Stimulated activated CD4-positive, alpha-beta T cell treated with anti-CD3 and anti-CD28 coated beads, TNF-alpha, amount 100 ng/mL, for 1 hour (primary cell): Measurements from ENCODE around the gene DCTN2.
"Not testable (repeated sequence)": the region's sequence is repeated elsewhere in the genome, so short reads cannot be mapped to it uniquely, and the experiment has no call there.

Experiments
- DNase-seq, 3 donors: peaks; one replicate each; pipeline ENCODE4 v3.0.0-alpha.2; 2020; ENCODE audit warnings: low read depth in 3 of 3, low spot score in 1 of 3

DCTN2 gene

DNA sequence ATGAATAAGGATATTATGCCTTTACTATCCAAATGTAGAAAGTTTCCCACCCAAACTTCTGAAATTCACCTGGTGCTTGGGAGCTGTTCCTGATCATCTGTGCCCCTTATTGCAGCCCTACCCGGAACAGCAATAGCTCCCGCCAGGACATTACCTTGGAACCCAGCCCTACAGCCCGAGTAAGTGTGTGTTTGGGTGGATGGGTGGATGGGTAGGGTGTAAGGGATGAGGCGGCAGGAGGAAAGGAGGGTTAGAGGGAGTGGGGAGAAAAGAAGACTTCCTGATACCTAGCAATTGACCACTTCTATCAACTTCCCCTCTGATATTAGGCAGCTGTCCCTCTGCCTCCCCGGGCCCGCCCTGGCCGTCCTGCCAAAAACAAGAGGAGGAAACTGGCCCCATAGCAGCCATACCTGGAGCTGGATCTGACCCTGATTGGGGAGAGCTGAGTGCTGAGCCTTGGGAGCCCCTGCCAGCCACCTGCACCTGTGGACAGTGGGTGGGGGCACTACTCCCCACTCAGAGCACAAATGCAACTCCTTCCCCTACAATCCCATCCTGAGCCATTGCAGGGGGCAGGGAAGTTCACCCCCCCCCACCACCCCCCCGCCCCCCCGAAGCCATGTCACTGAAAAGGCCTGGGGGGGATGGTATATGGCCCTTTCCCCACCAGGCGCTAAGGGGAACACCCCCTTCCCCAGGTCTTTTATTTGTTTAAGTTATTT lies 18.0 kb downstream of the DCTN2 start:
- DNase-seq, result no peak

DNA sequence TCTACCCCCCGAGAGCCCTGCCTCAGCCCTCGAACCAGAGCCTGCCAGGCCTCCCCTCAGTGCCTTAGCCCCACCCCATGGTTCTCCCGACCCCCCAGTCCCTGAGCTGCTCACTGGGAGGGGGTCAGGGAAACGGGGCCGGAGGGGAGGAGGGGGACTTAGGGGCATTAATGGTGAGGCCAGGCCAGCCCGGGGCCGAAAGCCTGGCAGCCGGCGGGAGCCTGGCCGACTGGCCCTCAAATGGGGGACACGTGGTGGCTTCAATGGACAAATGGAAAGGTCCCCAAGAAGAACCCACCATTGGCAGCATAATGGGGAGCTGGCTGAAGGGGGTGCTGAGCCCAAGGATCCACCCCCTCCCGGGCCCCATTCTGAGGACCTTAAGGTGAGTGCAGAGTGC lies 18.8 kb downstream of the DCTN2 start:
- DNase-seq, result no peak

DNA sequence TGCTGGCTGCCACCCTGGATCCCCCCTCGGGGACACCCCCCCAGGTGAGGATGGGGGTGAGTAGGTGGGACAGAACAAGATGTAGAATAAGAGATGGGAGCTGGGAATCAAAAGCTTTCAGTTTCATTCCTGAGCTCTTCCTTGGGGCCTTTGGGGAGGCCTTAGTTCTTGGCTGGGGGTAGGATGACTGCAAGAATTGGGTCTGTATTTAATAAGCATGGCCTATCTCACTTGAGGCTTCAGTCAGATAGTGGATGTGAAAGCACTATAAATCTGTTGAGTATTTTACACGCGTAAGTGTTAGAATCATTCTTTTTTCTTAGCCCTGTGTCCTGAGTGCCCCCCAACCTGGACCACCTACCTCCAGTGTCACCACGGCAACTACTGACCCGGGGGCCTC lies 19.8 kb downstream of the DCTN2 start:
- no peak for DNase-seq

DNA sequence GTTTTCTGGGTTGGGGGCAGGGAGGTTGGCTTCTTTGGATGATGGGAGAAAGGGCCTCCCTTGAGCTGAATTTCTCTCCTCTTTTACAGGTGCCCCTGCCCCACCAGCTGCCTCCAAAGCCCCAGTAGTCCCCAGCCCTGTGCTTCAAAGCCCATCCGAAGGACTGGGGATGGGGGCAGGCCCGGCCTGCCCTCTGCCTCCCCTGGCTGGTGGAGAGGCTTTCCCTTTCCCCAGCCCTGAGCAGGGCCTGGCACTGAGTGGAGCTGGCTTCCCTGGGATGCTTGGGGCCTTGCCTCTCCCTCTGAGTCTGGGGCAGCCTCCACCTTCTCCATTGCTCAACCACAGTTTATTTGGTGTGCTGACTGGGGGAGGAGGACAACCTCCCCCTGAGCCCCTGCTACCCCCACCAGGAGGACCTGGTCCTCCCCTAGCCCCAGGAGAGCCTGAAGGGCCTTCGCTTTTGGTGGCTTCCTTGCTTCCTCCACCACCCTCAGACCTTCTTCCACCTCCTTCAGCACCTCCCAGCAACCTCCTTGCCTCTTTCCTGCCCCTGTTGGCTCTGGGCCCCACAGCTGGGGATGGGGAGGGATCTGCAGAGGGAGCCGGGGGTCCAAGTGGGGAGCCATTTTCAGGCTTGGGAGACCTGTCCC lies 20.4 kb downstream of the DCTN2 start:
- DNase-seq, result no peak

DNA sequence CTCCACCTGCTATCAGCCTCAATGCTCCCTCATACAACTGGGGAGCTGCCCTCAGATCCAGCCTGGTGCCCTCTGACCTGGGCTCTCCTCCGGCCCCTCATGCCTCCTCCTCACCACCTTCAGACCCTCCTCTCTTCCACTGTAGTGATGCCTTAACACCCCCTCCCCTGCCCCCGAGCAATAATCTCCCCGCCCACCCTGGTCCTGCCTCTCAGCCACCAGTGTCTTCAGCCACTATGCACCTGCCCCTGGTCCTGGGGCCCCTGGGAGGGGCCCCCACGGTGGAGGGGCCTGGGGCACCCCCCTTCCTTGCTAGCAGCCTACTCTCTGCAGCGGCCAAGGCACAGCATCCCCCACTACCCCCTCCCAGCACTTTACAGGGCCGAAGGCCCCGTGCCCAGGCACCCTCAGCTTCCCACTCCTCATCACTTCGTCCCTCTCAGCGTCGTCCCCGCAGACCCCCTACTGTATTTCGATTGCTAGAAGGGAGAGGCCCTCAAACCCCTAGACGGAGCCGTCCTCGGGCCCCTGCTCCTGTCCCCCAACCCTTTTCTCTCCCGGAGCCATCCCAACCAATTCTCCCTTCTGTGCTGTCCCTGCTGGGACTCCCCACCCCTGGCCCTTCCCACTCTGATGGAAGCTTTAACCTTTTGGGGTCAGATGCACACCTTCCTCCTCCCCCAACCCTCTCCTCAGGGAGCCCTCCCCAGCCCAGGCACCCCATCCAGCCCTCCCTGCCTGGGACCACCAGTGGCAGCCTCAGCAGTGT lies 21.2 kb downstream of the DCTN2 start:
- no peak for DNase-seq

DNA sequence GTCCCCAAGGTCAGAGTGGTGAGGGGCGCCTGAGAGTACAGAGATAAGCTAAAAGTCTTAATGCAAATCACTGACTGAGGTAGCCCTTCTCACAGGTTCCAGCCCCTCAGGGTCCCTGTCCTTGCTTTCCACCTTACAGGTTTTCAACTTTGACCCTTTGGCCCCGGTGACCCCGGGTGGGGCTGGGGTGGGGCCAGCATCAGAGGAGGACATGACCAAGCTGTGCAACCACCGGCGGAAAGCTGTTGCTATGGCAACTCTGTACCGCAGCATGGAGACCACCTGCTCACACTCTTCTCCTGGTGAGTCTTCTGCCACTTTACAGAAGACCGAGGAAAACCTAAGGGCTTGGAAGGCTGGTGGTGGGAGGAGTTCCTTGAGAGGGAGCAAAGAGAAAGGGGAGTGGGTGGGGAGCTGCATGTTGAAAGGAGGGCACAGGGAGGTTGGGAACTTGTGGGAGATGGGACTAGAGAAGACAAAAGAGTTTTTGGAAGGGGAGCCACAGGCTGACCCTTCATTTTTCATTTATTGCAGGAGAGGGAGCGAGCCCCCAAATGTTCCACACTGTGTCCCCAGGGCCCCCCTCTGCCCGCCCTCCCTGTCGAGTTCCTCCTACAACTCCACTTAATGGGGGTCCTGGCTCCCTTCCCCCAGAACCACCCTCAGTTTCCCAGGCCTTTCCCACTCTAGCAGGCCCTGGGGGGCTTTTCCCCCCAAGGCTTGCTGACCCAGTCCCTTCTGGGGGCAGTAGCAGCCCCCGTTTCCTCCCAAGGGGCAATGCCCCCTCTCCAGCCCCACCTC lies 22.0 kb downstream of the DCTN2 start:
- DNase-seq, result no peak

DNA sequence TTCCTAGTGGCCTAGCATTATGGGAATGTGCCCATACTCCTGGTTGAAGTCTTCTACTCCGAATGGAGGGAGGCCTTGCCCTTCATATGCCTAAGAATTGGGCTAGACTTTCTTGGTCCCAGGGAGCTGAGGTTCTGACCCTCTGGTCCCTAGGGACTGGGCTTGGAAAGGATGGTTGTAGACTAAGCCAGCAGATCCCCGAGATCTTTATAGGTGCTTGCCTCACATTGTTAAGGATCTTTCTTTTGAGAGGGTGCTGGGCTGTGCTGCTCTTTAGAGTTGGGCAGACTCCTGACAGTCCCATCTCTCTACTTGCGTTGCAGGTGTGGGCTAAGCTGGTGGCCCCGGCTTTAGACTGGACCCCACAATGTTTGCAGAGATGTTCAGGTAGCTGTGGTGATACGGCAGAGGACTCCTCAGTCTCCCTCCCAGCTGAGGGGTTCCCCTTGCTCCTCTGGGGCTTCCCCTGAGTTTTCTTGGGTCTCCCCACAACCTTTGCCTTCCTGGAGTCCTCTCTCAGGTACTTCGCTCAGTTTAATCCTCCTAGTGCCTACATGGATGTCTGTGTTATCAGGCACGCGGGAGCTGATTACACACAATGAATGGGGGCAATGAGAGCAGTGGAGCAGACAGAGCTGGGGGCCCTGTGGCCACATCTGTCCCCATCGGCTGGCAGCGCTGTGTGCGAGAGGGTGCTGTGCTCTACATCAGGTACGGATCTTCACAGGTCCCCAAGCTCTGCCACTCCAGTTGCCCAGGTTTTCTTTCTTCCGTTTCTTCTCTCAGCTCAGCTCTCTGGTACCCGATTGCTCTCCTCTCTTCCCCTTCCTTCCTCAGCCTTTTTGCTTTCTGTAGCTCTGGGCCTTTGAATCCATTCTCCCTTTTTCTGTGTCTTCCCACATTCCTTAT lies 23.0 kb downstream of the DCTN2 start:
- no peak for DNase-seq

DNA sequence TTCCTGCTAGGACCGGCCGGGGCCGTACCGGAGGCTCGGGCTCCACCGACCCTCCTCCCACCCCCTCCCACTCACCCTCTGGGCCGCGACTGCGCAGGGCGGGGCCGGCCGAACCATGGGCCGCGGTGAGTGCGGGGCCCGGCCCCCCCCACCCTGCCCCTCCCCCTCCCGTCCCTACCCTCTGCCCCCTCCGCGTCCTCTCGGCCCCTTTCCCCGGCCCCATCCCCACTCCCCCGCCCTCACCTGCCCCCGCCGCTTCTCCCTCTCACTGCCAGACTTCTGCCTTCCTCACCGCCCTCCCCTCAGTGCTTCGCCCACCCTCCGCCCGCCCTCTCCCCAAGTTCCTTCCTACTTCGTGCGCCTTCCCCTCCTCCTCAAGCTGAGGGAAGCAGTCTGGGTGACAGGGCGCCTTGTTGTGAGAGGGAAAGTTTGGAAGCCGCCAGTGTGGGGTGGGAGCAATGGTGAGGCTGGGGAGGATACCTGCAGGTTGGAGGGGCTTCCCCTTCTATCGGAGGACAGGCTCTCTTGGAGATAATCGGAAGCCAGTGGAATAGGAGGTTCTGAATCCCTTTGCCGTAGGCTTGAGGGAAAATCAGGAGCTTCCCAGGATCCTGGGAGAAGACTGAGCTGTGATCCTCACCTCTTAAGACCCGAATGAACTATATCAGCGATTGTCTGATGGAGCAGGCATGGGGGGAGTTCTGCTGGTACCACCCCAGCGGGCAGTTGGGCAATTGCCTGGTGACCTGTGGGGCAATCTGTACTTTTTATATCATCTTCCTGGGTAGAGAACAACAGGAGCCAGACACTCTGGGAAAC lies 23.9 kb downstream of the DCTN2 start:
- DNase-seq, result peak in 1 of 3 donors; percentile 20

DNA sequence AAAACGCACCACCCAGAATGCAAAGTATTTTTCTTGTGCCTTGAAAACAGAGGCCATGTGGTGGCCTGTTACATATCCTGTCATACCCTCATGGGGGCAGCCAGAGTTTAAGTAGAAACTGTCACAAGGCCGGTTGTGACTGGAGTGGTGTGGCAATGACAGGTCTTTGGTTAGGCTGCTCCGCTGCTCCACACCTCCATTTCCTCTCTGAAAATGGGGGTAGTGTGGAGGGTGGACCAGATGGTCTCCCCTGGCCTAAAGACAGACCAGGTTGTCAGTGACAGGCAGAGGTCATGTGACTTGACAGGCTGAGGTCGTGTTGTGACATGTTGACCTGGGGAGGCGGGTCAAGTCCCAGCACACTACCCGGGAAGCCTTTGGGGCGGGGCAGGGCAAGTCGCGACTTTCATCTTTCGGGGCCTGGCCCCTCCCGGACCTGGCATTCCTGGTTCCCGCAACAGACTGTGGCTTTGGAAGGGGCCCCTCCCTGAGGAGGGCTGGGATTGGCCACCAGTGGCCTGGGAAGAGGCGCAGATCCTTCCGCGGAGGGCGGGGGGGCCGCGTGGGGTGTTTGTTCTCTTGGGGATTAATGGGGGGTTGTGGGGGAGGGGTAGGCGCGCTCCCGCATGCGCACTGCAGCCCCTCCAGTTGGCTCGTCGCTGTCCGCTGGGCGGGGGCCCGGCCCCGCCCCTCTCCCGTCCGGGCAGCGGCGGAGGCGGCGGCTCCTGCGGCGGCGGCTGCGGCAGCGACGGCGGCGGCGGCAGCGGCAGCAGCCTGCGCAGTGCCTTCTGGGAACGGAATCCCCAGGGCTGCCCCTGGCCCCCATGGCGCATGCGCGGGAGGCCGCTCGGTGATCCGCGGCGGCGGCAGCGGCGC lies 24.7 kb downstream of the DCTN2 start, which contains the start of gene MBD6:
MBD6 (plus strand) TSS at position 814 of the 876 bp plus-strand sequence. CDS start 1,480 bp downstream, outside the sequence.
- DNase-seq, result peak; percentile 70 to 85 (median 82)

DNA sequence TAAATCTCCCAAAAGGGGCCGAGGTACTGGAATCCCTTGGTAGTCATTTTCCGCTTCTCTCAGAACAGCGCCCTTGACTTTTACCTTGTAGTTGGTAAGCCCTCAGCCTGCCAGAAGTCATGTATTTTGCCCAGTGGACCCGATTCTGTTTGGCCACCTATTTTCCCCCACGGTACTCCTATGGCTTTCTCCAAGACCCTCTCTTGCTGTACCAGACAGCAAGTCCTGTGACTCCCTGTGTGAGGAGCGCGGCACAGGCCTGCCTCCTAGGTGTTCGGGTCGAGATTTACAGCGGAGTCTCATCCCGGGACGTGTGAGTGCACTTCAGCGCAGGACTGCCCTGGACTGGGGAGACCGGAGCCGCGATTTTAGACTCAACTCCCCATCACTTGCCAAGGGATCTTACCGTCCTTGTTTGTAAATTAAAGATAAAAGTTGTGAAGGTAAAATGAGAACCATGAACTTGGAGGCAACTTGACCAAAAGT lies 25.4 kb downstream of the DCTN2 start:
- DNase-seq, result no peak

DNA sequence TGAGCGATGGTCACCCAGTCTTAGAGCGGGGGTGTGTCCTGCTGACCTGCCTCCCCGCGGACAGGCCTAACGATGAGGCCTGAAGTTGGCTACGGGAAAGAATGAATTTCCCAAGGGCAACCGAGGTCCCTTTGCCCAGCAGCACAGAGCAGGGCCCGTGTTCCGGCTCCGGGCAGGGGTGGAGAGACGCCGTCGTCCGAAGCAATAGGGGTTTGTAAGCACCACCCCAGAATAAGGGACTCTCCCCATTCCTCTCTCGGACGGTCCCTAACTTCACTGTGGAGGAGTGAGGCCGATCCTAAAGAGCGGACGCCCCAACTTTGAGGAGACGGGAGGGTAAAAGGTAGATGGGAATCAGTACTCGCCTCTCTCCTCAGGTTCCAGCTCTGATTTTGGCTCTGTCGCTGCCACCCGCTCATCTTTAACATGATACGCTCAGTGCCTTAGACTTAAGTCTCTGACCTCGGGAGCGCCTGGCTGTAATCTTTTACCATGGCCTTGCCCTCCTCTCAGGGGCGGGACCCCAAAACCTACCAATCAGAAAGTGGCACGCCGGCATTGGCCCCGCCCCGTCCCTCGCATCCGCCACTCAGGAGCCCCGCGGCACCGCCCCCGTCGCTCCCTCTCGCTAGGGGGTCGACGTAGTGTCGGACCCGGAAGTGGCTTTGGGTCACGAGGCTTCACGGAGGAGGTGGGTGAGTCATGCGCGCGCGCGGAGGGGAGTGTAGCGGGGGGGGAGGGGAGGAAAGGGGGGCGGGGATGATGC lies 26.8 kb downstream of the DCTN2 start, which contains the start of gene DDIT3:
DDIT3 (minus strand) TSS at position 462 of the 766 bp plus-strand sequence. CDS start 3,108 bp downstream, outside the sequence.
- DNase-seq, result peak; percentile 98 to 100 (median 100)

DNA sequence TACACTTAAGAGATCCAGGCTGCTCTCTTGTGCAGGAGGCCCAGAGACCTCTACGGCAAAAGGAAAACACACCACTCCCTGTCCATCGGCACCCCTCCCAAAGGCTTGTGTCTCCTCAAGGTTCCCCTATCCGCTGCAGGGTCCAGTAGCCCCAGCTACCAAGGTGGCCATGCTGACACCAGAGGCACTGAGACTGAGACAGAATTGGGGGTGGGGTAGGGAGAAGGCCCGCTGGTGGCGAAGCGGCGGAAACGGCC lies 27.3 kb downstream of the DCTN2 start:
- peak in 1 of 3 donors; percentile 28 for DNase-seq

DNA sequence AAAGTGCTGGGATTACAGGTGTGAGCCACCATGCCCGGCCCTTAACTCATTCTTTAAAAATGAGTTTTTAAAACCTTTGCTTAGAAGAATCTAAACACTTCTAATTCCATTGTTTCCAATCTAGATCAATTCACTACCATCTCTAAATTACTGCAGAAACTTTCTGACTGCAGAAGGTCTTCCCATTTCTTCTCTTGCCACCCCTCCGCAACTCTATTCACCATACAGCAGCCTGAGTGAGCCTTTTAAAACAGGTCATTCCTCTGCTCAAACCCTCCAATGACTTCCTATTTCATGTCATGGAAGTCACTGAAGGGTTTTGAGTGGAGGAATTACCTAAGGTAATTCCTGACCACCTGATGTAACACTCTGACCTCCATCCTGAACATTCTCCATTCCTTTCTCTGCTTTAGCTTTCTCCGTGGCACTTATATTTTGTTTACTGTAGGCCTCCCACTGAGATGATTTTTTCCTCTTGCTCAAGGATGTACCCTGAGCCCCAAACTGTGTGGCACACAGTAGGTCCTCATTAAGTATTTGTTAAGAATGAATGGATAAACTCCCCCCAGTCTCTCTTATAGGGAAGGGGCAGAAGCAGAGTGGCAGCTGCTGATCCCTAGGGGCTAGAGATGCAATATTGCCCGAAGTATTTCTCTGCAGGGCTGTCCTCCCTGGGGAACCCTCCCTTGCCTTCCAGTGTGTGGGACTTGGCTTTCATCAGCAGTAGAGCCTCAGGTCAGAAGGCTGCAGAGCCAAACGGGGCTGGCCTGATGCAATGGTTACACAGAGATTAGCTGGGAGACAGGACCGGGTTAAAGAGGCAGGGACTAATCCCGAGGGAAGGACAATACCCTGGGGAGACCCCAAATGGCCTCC lies 27.8 kb downstream of the DCTN2 start:
- DNase-seq, result no peak

DNA sequence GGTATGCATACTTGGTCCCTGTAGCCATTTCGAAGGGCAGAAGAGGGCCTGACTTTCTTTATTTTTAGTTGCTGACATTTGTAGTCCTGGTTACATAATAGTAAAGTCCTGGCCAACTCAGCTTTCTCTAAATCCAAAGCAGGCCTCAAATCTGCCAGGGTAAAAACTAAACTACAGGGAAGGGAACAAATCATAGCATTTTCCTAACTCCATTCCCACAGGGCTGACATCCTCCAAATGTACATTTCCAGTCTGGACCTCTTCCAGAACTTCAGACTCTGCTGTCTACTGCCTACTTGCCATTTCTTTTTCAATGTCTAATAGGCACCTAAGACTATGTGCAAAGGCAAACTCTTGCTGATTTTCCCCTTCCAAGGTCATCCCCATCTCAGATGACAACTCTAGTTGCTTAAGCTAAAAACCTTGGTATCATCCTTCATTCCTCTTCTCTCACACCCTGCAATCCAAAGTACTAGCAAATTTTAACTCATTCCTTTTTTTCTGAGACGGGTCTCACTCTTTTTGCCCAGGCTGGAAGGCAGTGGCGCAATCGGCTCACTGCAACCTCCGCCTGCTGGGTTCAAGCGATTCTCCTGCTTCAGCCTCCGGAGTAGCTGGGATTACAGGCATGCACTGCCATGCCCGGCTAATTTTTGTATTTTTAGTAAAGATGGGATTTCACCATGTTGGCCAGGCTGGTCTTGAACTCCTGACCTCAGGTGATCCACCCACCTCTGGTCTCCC lies 28.6 kb downstream of the DCTN2 start:
- DNase-seq, result no peak

DNA sequence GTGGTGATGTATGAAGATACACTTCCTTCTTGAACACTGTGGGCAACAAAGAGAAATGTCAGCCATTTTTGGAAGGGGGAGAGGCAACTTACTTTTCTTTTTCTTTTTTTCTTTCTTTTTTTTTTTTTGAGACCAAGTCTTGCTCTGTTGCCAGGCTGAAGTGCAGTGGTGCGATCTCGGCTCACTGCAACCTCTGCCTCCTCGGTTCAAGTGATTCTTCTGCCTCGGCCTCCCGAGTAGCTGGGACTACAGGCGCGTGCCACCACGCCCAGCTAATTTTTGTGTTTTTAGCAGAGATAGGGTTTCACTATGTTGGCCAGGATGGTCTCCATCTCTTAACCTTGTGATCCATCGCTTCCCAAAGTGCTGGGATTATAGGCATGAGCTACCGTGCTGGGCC lies 29.3 kb downstream of the DCTN2 start:
- not testable (repeated sequence) for DNase-seq

DNA sequence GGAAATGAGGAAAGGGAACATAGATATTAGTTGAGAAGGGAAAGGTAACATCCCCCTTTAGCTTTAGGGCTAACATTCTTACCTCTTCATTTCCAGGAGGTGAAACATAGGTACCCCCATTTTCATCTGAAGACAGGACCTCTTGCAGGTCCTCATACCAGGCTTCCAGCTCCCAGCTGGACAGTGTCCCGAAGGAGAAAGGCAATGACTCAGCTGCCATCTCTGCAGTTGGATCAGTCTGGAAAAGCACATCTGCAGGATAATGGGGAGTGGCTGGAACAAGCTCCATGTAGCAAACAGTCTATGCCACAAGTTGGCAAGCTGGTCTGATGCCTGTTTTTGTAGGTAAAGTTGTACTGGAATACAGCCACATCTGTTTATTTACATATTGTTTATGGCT lies 29.8 kb downstream of the DCTN2 start:
- DNase-seq, result no peak
